Smooth muscle cell (in vitro differentiated cells): ENCODE measurements around the gene EPB41L1. TPM values are rescaled to one million over a fixed set of nuclear protein-coding genes. Genes with fewer than 3 reads are reported as not detected.

Source experiments
- DNase-seq: peaks from one replicate; lab custom pipeline; 2025; ENCODE audit not compliant: unreplicated experiment; lab: John Stamatoyannopoulos, UW
- H2AFZ ChIP-seq: fragments of 200-600 bp; sonication (generic); 2 replicates; pipeline ENCODE4 v1.6.0; 2016; ENCODE audit warnings: antibody characterized with exemption, low read depth, mild to moderate bottlenecking
- H3F3A ChIP-seq: fragments of 200-600 bp; sonication (generic); 2 replicates; pipeline ENCODE4 v1.6.0; 2017; ENCODE audit warnings: antibody characterized with exemption, low read depth
- H3K27ac ChIP-seq: fragments of 200-600 bp; sonication (generic); 2 replicates; pipeline ENCODE4 v1.5.1; 2016; ENCODE audit warnings: low read depth, mild to moderate bottlenecking
- H3K27me3 ChIP-seq: fragments of 200-600 bp; sonication (generic); 2 replicates; pipeline ENCODE4 v1.6.1; 2016; ENCODE audit warnings: low read depth, mild to moderate bottlenecking
- H3K36me3 ChIP-seq: fragments of 200-600 bp; sonication (generic); 2 replicates; pipeline ENCODE4 v1.5.1; 2016; ENCODE audit warnings: low read depth
- H3K4me1 ChIP-seq: fragments of 200-600 bp; sonication (generic); 2 replicates; pipeline ENCODE4 v1.5.1; 2016; ENCODE audit warnings: low read depth
- H3K4me2 ChIP-seq: fragments of 200-600 bp; sonication (generic); 2 replicates; pipeline ENCODE4 v1.6.0; 2016; ENCODE audit warnings: mild to moderate bottlenecking
- H3K4me3 ChIP-seq: fragments of 200-600 bp; sonication (generic); 2 replicates; pipeline ENCODE4 v1.5.1; 2016; ENCODE audit warnings: mild to moderate bottlenecking
- H3K79me2 ChIP-seq: fragments of 200-600 bp; sonication (generic); 2 replicates; pipeline ENCODE4 v1.6.0; 2016; ENCODE audit warnings: low read depth, mild to moderate bottlenecking
- H3K9ac ChIP-seq: fragments of 200-600 bp; sonication (generic); 2 replicates; pipeline ENCODE4 v1.6.0; 2016; ENCODE audit warnings: low read depth
- H3K9me3 ChIP-seq: fragments of 200-600 bp; sonication (generic); replicated peaks from 2 replicates; pipeline ENCODE4 v1.5.1; 2016; ENCODE audit warnings: low read depth
- H4K20me1 ChIP-seq: fragments of 200-600 bp; sonication (generic); 2 replicates; pipeline ENCODE4 v1.6.0; 2016; ENCODE audit warnings: low read depth
- CTCF ChIP-seq: fragments of 200-600 bp; sonication (generic); IDR thresholded peaks from 2 replicates; pipeline ENCODE4 v1.5.1; 2017; ENCODE audit warnings: borderline replicate concordance, mild to moderate bottlenecking, antibody characterized with exemption; ENCODE audit not compliant: insufficient read depth, poor library complexity, severe bottlenecking
- WGBS: methylation state at CpG from one replicate; pipeline ENCODE4 v1.1.7; 2016; ENCODE audit warnings: low lambda C conversion rate; 5-methylcytosine and 5-hydroxymethylcytosine counted together
- polyA plus RNA-seq: library from polyadenylated mRNA; unstranded; fragments of >200 nt; fragmentation: Nextera tagmentation; extraction: Ambion mirVana; gene quantifications from 2 replicates; pipeline ENCODE4 v1.2.1, GENCODE V29; 2016
- total RNA-seq: library from RNA; depleted of rRNA; stranded (reverse); fragments of >200 nt; gene quantifications from 2 replicates; pipeline ENCODE4 v1.2.3, GENCODE V29; 2014

The EPB41L1 gene
- total and polyA plus RNA-seq, 2 experiments from 2014 or later: 14.8 to 18.0 TPM

- Histone ChIP-seq H3K9ac (no peak overlapping the region), H3K27me3 (no peaks in the 10 kb centered on the region), H2AFZ (no peak overlapping the region), H3K4me1 (no peaks in the 10 kb centered on the region), H3K36me3 (no peaks in the 10 kb centered on the region), H3K79me2 (no peaks in the 10 kb centered on the region), H3K4me3 (no peak overlapping the region), H3K27ac (no peak overlapping the region), H3K4me2 (no peak overlapping the region), H3K9me3 (no peaks in the 10 kb centered on the region), H3F3A (no peaks in the 10 kb centered on the region), H4K20me1 (no peaks in the 10 kb centered on the region)
- DNase-seq: no peak
- WGBS: 76% methylated on average over 7 of the region's 7 CpGs
- TF ChIP-seq CTCF: no peak
These were observed 61.9 kb downstream of the EPB41L1 start for GRCh38 chr20:36216314-36217025.

- no peak for TF ChIP-seq CTCF
- Histone ChIP-seq H3K79me2 (no peaks in the 10 kb centered on the region), H3K27ac (no peak overlapping the region), H3K4me3 (no peak overlapping the region), H3K9ac (no peak overlapping the region), H3K9me3 (no peaks in the 10 kb centered on the region), H3K4me2 (no peak overlapping the region), H4K20me1 (no peaks in the 10 kb centered on the region), H3K36me3 (no peaks in the 10 kb centered on the region), H3K27me3 (no peaks in the 10 kb centered on the region), H3K4me1 (no peaks in the 10 kb centered on the region), H3F3A (no peaks in the 10 kb centered on the region), H2AFZ (no peak overlapping the region)
- WGBS: 56% methylated on average over 4 of the region's 4 CpGs
- no peak for DNase-seq
These were observed 62.7 kb downstream of the EPB41L1 start for GRCh38 chr20:36217226-36217625.

DNA sequence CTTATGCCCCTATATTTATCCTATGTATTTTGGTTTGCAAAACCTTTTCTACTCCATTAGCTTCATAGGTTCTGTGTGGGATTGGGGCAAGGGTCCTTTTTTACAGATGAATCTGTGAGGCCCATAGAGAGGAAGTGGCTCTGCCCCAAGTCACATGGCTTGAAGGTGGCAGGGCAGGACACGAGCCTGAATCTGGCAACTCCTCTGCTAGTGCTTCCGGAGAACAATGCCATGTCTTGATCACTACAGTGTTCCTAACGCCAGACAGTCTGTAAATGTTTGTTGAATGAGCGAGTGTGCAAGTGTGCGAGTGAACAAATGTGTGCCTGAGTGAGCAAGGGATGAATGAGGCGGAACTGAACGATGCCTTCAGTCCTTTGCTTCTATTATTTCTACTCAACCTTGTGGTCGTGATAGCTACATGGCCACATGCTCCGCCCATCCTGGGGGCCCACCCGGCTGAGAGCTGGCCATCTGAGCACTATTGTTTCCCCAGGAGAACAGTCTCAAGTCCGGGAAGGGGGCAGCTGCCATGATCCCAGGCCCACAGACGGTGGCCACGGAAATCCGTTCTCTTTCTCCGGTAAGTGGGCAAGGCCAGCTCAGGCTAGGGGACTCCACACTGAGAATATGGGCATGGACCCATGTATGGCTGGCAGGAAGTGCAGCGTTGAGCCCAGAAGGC, 64.0 kb downstream of the EPB41L1 start:
- Histone ChIP-seq H3F3A (no peaks in the 10 kb centered on the region), H3K9ac (no peak overlapping the region), H3K9me3 (no peaks in the 10 kb centered on the region), H3K79me2 (no peaks in the 10 kb centered on the region), H2AFZ (no peak overlapping the region), H3K36me3 (no peaks in the 10 kb centered on the region), H3K4me1 (no peaks in the 10 kb centered on the region), H3K4me3 (no peak overlapping the region), H3K27ac (no peak overlapping the region), H3K27me3 (no peaks in the 10 kb centered on the region), H3K4me2 (no peak overlapping the region), H4K20me1 (no peaks in the 10 kb centered on the region)
- no peak for TF ChIP-seq CTCF
- WGBS: 92% methylated on average over 16 of the region's 16 CpGs
- DNase-seq: no peak
